ENCODE data around the gene PAX3.

PAX3 gene

DNA sequence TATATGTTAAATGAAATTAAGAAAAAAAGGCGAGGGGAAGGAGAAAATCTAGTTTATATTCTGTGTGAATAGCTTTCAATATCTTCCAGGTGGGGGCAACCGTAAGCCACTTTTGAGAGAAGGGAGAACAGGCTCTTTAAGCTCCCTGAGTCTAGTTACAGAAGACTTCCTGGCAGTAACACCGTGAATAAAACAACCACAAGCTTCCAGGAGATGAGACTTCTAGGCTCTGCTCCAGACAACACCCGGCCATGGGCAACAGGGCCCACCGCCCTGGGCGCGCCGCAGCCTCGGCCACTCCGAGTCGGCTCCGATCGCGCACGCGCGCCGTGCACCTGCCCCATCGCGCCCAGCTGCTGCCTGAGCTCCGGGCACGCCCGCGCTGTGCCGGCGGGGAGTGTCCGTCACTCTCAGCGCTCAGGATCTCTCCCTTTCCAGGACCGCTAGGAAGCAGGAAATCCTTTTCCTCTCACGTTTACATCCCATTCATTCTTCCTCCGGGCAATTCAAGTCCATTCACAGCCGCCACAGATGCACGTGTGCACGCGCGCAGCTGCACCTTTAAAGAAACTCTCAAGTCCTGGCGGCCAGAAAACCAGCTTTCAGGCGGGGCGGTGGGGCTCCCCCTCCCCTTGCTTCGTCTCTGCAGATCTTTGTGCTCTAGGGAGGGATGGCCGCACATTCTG is 19.4 kb upstream of the PAX3 start:
- TF ChIP-seq, protein P1, sequence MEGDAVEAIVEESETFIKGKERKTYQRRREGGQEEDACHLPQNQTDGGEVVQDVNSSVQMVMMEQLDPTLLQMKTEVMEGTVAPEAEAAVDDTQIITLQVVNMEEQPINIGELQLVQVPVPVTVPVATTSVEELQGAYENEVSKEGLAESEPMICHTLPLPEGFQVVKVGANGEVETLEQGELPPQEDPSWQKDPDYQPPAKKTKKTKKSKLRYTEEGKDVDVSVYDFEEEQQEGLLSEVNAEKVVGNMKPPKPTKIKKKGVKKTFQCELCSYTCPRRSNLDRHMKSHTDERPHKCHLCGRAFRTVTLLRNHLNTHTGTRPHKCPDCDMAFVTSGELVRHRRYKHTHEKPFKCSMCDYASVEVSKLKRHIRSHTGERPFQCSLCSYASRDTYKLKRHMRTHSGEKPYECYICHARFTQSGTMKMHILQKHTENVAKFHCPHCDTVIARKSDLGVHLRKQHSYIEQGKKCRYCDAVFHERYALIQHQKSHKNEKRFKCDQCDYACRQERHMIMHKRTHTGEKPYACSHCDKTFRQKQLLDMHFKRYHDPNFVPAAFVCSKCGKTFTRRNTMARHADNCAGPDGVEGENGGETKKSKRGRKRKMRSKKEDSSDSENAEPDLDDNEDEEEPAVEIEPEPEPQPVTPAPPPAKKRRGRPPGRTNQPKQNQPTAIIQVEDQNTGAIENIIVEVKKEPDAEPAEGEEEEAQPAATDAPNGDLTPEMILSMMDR (IDR thresholded peaks at IDR 0.05; ENCODE audit: low read depth, low read length): peak; percentile 49

DNA sequence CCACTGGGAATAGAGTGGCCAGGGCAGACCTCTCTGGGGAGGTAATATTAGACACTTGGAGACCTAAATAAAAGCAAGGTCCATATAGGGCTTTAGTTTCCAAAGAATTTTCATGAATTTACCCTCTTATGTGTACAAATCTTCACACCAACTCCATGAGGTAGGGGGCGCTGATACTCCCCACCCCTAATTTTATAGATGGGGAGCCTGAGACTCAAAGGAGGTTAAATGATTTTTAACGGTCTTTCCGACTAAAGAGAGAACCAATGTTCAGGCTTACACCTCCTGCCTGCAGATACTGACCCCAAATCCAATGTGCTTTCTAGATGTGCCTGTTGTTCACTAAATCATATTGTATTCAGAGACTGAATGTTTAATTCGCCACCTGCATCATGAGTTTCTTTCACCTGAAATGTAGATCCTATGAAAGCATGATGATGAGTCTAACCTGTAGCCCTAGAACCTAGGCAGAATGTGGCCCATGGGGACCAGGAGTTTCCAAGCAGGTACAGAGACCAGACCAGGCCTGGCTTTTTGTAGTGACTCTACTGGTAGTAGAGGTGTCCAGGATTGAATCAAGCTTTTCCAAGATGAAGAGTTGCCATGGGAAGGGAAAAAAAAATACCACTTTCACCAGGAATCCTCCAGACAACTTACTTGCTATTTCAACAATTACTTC is 16.8 kb upstream of the PAX3 start:
- DNase-seq (ENCODE audit: extremely low read depth, low read depth): no peak
- TF ChIP-seq, protein P1 (IDR thresholded peaks at IDR 0.05; ENCODE audit: low read depth, low read length): no peak

More for the DNA sequence above, 19.4 kb upstream of the PAX3 start:
- no peak for DNase-seq (ENCODE audit: extremely low read depth, low read depth)

DNA sequence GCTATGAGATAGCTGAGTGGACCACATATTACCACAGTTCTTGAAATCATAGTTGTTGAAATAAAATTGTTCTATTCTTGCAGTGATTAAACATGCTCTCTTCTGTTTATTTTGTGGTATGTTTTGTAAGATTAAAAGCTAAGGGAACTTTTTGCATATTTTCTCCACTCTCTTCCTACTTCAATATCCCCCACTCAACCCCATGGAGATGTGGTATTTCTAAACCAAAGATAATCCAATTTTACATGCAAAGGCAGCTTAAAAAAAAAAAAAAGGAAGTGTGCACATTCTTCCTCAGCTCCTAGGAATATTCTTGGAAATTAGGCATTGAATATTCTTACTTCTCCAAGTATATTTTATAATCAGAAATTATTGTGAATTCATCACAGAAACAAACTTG is 15.0 kb upstream of the PAX3 start:
- TF ChIP-seq, protein P1 (IDR thresholded peaks at IDR 0.05; ENCODE audit: low read depth, low read length): no peak
- no peak for DNase-seq (ENCODE audit: extremely low read depth, low read depth)

DNA sequence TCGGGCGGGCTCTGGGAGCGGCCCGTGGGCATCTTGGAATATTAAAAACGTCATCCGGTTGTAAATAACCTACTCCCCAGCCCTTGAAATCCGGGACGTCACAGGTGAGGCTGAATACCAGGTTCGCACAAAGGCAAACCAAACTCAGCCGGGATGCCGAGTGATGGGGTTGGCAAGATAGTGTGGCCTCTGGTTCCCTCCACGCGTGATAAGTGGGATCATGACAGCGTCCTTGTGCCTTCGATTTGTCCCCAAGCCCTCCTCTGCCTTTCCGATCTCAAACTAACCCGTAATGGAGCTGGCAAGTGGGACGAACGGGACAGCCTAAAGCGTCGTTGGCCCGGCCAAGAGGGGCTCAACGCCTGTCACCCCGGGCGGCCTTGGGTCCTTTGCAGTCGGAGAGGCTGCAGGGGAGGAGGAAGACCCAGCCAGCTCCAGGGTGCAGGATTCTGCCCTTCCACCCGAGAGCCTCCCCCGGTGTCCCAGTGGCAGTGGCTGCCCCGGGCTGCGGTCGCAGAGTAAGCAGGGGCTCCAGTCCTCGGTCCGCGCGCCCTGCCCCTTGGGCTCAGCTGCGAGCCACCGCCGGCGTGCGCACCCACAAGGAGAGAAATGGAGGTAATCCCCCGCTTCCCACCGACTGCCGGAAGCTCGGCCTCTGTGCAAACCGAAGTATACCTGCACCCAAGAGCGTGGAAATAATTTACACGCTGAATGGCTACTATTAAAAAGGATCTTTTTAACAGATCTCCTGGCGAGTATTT is 13.4 kb upstream of the PAX3 start:
- DNase-seq (ENCODE audit: extremely low read depth, low read depth): no peak
- TF ChIP-seq, protein P1 (IDR thresholded peaks at IDR 0.05; ENCODE audit: low read depth, low read length): no peak

DNA sequence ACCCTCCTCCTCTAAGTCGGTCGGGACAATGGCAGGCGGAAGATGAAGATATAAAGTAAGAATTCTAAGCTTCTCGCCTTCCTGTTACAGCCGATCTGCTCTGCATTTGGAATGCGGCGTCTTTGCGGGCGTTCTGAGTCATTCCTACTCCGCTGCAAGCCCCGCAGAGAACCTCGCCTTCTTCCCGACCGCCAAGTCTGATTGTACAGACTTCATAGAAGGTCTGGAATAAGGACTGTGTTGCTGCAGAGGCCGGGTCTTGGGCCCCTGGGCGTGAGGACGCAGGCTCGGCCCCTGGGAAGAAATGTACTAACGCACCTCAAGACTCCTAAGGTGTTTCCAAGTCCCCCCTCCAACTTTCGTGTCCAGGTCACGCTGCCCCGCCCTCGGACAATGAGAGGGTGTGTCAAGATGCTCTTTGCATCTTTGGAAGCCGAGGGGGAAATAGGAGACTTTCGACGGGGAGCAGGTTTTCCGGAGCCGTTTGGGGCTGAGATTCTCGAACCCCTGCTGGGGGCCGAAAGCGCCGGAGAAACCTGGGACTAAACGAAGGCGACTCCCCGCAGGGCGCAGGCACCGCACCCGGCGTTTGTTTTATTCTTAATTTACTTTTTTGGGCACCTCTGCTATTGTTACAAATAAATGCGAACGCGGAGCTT is 12.7 kb upstream of the PAX3 start:
- no peak for DNase-seq (ENCODE audit: extremely low read depth, low read depth)
- TF ChIP-seq, protein P1 (IDR thresholded peaks at IDR 0.05; ENCODE audit: low read depth, low read length): no peak

DNA sequence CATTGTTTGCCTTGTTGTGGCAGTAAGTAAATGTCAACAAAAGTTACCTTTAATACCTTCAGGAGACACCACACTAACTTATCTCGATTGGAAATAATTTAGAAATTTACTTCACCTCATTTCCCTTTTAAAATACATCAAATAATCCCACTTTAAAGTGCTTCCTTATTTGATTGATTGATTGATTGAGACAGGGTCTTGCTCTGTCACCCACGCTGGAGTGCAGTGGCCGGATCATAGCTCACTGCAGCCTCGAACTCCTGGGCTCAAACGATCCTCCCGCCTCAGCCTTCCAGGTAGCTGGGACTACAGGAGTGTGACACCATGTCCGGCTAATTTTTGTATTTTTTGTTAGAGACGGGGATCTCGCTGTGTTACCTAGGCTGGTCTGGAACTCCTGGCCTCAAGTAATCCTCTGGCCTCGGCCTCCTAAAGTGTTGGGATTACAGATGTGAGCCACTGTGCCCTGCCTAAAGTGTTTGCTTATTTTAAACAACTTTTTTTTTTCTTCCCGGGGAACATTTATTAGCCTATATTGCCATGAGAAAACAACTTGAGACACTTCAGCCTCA is 12.0 kb upstream of the PAX3 start:
- DNase-seq (ENCODE audit: extremely low read depth, low read depth): no peak
- TF ChIP-seq, protein P1 (IDR thresholded peaks at IDR 0.05; ENCODE audit: low read depth, low read length): no peak

All from AG09319 (cell line).